COLO668 (cell line): ENCODE data around the gene ARID5B.
A peak's percentile ranks its signal among the peaks of the same experiment; 100 is the strongest.

Source experiments
- DNase-seq: peaks from one replicate; lab custom pipeline; 2025; ENCODE audit not compliant: unreplicated experiment; lab: John Stamatoyannopoulos, UW

The ARID5B gene

DNA sequence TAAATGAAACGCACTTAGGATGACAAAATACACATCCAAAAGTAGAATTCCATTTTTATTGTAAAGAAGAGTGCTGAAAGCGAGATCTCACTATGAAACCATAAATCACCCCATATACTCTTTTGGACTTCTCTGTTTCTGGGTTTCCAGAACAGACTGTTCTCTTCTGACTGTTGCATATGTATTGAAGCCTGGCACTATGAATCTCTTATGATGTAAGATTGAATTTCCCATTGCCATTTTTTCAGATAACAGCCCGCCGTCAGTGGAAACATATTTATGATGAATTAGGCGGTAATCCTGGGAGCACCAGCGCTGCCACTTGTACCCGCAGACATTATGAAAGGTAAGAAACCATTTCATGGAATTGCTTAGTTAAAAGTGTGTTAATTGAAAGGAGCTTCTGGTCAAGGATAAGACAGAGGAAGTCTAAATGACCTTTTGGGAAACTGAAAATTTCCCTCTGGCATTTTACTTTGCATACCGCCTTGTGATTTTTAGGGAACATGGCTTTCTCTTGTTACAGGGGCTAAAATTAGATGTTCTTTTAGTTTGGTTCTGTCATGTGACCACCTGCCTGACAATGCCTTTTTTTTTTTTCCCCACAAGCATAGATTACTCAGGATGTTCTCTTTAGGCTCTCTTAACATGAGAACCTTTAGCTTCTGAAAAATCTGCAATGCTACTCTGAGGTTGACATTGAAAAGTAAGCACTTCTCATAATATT is 168.1 kb downstream of the ARID5B start:
- DNase-seq: no peak

DNA sequence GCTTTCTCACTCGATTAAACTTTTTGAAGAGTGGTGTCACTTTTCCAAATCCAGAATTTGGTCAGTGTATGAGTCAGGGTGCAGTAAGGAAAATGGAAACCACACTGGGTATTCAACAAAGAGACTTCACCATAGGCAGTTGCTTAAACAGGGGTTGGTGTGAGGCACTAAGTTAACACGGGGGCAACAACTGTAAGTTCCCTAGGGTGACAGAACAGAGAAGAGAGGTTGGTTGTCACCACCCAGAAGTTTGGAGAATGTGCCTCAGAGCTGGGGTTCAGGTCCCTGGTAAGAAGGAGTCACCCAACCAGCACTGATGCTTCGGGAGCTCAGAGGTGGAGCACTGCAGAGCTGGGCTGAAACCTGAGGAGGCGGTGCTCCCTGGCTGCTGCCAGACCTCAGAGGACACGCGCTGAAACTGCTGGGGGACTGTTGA is 170.4 kb downstream of the ARID5B start:
- DNase-seq: no peak

DNA sequence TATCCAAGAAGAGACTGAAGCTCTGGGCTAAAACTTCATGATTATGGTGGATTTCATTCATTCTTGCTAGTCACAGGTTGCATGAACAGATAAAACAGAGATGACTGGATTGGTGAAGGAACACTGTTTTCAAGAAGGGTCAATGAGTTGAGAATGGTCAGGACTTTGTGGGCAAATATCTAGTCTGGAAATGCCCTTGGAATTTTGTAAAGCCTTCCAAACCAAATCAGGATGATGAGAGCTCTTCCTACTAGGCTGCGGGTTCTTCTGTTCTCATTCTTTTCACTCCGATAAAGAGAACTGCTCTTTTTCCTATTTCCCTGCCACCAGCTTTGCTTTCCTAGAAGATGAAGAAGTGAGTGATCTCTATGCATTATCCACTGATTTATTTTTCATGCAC is 171.4 kb downstream of the ARID5B start:
- DNase-seq: no peak

DNA sequence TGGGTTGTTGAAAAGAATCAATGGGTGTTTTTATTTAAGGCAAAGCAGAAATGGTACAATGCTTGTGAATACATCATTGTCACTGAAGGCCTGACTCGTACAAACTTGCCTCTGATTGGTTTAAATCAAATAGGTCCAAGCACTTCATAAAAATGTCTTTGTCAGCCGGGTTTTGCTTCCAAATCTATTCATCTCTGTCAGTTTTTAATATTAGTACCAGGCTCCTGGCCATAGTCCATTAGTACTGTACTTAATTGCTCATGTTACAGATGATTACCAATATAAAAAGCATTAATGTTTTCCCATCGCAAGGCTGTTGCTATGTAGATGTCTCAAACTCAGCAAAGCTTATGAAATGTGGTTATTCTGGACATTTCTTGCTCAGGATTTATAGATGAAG is 171.9 kb downstream of the ARID5B start:
- DNase-seq: no peak

DNA sequence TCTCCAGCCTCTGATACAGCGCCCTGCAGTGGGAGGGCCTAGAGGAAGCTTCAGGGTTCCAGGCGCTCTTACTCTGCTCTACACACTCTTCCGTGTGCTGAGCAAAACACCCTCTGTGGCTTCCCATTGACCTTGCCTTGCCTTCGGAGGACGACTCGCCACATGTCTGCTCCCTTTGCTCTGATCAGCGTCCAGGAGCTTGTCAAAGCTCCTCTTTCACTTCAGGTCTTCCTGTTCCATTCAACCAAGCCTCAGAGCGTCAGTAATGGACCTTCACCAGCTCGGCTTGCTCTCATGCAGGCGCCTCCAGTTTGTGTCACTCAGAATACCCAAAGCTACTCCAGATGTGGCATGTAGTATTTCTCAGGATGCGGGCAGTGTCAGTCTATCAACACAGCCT is 173.9 kb downstream of the ARID5B start:
- no peak for DNase-seq

DNA sequence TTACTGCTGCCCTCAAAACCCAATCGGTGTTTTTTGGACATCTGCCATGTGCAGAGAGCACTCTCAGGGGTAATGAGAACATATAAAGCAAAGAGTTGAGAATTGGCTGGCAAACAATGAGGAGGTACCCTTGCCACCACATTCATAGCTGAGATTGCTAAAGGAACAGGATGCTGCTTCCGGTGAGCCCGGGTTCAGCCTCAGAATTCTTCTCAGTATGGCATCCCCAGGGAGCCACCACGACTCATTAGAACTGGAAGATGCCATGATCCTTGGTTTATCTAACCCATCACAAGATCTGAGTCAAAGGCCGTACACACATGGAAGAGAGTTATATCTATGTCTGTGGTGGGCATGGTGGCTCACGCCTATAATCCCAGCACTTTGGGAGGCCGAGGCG is 174.4 kb downstream of the ARID5B start:
- DNase-seq: no peak

DNA sequence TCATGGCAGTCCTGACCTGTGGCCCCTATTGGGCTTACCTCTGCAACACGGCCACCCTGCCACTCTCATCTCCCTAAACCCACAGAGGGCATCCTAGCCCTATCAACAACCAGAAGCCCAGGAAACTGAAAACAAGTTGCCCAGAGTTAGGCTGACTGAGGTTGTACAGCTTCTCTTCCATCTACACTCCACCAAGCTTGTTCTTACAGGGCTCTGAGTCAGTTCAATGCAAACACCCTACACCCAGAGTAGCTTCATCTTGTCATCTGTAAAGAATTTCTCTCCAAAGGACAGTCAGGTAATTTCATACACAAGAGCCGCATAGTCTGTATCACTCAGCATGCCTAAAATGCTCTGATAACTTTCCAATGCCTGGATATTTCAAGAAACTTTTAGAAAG is 175.4 kb downstream of the ARID5B start:
- no peak for DNase-seq

DNA sequence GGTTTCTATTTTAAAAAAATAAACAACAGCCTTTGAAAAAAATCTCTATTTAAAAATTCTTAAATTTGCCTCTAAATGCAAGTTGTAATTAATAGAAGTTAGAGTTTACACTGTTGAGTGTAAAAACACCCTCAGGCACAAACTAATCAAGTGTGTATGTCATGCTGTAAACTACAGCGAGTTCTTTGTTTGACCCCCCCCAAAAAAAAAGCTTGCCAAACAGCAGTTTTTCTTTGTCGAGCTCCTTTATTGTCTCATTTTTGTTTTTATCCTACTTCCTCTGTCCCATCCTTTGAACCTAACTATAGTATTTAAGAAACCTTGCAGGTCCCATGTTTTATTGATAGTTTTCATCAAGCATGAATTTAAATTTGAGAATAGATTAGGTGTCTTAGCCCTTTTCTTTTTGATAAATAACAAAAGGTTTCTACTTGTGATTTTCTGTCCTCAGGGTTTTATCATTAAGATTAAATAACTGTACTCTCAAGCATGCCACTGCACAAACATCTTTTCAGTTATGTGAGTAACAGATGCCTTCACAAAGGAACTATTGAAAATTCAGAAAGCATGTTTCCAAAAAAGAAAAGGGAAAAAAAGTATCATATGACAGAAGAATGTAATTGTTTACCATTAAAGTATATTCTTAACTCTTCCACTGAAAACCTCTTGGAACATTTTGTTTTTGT is 176.0 kb downstream of the ARID5B start:
- no peak for DNase-seq

DNA sequence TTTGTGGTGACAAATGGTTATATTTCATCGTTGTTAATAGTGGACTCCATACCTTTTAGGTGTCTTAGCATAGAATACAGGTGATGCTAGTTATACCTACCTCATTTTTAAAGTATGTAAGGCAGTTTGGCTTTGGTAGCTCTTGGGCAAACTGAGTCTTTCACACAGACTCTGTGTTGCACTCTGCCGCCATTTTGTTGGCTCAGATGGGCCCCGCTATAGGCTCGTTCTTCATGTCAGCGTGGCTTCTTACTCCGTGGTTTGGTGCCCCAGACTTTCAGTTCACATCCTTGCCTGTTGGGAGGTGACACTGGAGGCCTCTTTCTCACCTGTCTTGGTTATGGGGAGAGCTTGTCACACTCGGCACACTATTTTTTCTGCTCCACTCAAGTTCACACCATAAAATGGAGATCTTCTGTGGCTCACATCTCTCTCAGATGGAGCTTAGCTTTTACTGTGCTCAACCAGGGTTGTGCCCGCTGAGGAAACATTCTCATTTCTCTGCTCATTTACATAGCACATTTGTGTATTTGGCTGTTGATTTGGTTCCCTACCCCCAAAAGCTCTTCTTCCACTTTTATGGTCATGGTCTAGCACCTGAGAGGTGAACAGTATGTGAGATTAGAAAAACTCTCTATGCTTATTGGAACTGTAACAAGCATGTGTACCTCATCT is 178.5 kb downstream of the ARID5B start:
- no peak for DNase-seq

DNA sequence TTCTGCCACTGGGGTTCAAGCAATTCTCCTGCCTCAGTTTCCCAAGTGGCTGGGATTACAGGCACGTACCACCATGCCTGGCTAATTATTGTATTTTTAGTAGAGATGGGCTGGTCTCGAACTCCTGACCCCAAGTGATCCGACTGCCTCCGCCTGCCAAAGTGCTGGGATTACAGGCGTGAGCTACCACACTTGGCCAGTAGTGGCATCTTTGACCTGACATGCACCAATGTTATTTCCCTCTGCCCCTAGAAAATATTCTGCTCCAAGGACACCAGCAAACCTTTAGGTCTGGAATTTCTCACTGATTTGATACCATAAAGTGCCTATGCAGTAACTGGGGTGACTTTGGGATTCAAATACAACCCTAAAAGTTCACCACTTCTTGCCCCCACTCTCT is 179.4 kb downstream of the ARID5B start:
- no peak for DNase-seq

DNA sequence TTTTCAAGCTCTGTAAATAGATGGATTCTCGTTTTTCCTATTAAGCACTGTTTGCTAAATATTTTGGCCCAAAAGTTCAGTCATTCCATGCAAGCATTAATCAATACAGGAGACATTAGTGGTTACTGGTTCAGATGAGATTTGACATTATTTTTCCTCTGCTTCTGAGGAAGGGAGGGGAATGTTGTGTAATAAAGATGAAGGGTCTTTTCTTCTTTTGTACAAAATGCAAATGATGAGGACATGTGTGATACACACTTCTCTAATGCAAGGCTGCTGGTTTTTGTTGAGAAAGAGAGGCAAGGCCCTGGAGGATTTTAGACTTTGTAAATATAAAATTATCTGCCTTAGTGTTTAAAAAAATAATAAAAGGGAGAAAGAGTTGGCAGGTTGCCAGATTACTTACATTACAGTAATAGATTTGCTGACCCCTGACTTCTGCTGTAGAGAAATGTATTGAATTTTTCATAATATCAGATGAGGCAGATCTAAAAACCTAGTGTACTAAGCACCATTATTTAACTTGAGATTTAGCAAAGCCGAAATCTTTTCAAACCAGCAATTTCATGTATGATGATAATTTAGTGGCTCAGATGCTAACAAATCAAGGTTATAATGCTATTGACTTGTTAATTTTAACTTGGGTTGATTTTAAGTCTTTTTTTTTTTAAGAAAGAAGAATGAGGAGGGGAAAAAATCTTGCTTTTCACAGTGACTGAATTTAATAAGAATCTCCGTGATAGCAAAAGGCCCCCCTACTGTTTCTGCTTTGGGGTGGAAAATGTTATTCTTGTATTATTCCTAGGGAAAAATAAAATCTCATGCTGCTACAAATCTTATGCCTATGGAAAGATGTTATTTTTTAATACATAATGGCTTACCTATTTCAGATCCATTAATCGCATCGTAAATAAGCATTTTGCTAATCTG is 180.1 kb downstream of the ARID5B start:
- DNase-seq: no peak

DNA sequence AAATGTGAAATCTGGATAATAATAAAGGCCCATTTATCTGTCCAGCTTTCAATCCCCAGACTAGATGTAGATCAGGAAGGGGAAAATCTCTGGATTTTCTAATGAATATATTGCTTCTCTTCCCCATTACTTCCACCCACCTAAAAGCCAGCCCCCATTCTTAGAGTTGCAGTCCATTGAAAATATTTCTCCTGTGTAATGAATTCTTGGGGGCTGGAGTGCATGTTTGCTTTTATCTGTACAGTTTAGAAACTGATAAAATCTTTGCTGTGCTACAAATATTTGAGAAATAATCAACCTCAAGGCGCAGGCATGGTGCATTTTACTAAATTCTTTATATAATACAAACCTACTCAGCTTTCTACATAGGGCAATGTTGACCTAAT is 180.8 kb downstream of the ARID5B start:
- no peak for DNase-seq

DNA sequence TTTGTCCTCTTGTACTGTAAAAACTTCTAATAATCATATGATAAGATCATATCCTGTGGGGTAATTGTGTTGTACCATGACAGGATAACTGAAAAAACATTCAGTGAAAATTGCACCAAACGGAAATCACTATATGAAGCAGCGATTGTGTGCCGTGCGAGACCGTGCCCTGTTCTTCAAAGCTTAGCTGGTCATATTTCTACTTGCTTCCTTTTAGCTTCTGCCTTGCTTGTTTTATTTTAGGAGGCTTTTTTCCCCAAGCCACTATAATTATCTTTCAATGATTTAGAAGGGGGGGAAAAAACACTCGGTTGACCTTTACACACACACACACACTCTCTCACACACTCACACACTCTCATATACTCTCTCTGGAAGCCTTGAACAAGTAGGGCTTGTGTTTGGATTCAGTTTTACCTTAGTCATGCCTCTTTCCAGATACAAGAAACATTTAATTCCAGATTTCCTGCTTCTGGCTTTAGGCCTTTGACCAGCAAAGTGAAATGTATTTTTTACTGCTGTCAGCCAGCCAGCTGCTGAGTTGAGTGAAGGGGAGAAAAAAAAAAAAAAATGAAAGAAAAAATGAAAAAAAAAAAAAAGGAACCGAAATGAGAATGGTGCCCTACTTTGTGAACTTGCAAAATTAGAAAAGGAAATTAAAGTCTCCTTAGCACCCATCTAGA is 181.4 kb downstream of the ARID5B start:
- DNase-seq: no peak

DNA sequence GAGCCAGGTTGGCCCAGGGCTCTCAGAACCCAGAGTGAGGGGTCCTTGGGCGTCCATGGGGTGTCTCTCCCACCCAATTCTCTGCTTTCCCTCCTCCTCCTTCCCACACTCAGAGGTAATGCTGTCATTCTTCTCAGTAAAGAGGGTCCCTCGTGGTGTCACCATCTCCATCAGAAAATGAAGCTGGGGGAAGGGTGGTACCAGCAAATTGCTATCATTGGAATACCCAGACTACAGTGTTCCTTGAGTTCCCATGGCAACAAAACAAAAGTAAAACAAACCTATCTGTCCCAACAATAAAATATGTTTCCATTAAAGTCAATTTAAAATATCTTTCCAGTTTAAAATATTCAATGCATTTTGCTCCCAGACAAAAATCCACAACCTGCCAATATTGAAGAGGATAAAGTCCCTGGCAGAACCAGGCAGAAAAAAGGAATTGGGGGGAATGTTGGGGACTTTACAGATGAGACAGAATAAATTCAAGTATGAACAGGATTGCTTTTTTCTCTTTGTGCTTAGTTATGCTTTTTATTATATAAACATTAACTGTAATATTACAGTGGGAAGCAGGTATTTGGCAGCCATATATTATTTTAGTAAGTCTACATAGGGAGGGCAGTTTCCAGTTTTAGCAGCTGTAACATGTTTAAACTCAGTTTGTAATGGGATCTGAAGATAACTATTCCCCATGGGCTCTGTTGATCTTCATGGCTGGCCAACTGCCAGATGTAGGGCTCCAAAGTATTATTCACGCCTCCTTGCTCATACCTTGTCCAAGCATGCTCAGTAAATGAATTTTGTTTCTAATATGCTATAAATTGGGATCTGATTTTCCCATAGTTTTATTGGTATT is 182.1 kb downstream of the ARID5B start:
- DNase-seq: peak; percentile 58

DNA sequence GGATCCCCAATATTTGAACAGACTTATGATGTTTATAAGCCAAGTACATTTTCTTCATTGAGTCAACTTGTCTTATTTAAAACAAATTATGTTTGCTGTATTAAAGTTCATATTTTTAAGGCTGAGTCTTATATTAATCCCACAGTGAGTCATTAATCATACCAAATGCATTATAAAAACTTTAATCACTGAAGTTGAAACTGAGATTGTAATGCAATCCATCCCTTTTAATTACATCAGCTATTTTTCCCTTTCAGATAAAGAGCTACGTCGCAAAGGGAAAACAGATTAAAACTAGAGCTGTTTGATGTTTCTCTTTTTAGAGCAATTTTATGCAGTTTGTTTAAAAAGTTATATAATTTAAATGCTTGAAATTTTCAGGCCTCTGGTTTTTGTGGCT is 183.0 kb downstream of the ARID5B start:
- DNase-seq: no peak

DNA sequence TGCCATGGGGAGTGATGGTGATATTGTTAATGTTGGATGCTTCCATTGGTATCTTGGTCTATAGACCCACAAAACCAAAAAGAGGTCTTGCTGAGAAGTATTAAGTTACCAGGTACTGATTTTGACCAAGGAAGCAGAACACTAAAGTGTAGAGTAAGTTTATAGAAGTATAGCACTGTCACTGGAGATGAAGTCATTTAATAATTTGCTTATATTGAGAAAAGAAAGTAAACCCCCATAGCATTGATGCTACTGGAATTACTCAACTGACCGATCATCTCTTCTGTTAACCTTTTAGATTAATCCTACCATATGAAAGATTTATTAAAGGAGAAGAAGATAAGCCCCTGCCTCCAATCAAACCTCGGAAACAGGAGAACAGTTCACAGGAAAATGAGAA is 183.9 kb downstream of the ARID5B start:
- DNase-seq: no peak

DNA sequence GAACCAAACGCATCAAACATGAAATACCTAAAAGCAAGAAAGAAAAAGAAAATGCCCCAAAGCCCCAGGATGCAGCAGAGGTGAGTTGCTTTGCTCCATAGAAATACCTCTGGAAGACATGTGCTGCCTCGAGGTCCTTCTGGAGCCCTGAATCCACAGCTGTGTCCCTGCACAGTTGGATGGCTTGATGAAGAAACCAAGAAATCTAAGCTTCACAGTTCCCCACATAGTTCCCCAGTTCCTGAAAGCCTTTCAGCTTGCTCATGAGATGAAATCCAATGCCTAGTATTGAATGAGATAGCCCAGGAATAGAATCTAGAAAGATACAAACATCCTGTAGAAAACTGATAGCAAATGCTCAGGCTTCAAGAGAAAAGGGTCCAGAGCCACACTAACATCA is 184.3 kb downstream of the ARID5B start:
- DNase-seq: no peak

DNA sequence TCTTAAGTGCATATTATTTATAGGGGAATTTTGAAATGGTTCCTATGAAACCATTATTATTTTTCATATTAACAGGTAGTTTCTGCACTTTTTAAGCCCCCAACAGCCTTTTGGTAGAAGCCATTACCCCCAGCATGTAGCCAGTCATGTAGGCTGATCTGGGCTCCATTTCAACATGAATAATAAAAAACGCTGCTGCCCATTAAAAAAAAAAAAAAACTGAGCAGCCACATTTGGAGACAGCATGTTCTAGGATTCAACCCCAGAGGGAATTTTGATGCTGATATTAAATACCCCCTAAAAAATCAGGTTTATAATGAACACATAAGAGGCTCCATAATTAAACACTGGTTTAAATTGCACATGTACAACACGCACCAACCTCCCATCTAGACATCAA is 185.8 kb downstream of the ARID5B start:
- DNase-seq: no peak

DNA sequence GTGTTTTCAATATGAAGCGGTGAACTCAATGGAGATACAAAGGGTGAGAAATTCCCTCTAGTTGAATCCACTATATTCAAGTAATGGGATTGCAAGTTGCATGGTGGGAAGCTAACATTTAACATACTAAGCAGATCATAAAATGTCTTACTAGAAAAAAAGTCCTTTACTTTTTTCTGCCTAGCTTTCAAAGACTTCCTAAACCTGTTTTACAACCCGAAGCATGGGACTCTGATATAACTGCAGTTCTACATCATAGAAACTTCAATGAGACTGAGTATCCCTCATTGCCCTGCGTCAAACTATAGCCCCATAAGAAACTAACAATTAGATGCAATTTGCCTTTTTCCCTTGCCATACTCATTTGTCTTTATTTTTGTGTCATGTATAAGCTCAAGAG is 187.3 kb downstream of the ARID5B start:
- no peak for DNase-seq
